Activated naive CD4-positive, alpha-beta T cell treated with Interleukin-2 at 50 U/mL for 16 hours (primary cell): ENCODE measurements around the gene MALAT1.
A peak's percentile ranks its signal among the peaks of the same experiment; 100 is the strongest.
"Not testable (repeated sequence)": the region's sequence is repeated elsewhere in the genome, so short reads cannot be mapped to it uniquely, and the experiment has no call there.

Source experiments
- DNase-seq: peaks from one replicate; pipeline ENCODE4 v3.0.0-alpha.2; 2020

The MALAT1 gene

GRCh38 chr11:65499713-65500386 is 1.0 kb downstream of the MALAT1 start:
- DNase-seq: no peak

DNA sequence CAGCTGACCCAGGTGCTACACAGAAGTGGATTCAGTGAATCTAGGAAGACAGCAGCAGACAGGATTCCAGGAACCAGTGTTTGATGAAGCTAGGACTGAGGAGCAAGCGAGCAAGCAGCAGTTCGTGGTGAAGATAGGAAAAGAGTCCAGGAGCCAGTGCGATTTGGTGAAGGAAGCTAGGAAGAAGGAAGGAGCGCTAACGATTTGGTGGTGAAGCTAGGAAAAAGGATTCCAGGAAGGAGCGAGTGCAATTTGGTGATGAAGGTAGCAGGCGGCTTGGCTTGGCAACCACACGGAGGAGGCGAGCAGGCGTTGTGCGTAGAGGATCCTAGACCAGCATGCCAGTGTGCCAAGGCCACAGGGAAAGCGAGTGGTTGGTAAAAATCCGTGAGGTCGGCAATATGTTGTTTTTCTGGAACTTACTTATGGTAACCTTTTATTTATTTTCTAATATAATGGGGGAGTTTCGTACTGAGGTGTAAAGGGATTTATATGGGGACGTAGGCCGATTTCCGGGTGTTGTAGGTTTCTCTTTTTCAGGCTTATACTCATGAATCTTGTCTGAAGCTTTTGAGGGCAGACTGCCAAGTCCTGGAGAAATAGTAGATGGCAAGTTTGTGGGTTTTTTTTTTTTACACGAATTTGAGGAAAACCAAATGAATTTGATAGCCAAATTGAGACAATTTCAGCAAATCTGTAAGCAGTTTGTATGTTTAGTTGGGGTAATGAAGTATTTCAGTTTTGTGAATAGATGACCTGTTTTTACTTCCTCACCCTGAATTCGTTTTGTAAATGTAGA is 1.7 kb downstream of the MALAT1 start:
- DNase-seq: peak; percentile 55

DNA sequence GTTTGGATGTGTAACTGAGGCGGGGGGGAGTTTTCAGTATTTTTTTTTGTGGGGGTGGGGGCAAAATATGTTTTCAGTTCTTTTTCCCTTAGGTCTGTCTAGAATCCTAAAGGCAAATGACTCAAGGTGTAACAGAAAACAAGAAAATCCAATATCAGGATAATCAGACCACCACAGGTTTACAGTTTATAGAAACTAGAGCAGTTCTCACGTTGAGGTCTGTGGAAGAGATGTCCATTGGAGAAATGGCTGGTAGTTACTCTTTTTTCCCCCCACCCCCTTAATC is 2.3 kb downstream of the MALAT1 start:
- no peak for DNase-seq

GRCh38 chr11:65501472-65502273 is 2.8 kb downstream of the MALAT1 start:
- no peak for DNase-seq

DNA sequence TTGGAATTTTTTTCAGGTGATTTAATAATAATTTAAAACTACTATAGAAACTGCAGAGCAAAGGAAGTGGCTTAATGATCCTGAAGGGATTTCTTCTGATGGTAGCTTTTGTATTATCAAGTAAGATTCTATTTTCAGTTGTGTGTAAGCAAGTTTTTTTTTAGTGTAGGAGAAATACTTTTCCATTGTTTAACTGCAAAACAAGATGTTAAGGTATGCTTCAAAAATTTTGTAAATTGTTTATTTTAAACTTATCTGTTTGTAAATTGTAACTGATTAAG is 3.4 kb downstream of the MALAT1 start:
- DNase-seq: no peak

DNA sequence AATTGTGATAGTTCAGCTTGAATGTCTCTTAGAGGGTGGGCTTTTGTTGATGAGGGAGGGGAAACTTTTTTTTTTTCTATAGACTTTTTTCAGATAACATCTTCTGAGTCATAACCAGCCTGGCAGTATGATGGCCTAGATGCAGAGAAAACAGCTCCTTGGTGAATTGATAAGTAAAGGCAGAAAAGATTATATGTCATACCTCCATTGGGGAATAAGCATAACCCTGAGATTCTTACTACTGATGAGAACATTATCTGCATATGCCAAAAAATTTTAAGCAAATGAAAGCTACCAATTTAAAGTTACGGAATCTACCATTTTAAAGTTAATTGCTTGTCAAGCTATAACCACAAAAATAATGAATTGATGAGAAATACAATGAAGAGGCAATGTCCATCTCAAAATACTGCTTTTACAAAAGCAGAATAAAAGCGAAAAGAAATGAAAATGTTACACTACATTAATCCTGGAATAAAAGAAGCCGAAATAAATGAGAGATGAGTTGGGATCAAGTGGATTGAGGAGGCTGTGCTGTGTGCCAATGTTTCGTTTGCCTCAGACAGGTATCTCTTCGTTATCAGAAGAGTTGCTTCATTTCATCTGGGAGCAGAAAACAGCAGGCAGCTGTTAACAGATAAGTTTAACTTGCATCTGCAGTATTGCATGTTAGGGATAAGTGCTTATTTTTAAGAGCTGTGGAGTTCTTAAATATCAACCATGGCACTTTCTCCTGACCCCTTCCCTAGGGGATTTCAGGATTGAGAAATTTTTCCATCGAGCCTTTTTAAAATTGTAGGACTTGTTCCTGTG is 3.9 kb downstream of the MALAT1 start:
- no peak for DNase-seq

DNA sequence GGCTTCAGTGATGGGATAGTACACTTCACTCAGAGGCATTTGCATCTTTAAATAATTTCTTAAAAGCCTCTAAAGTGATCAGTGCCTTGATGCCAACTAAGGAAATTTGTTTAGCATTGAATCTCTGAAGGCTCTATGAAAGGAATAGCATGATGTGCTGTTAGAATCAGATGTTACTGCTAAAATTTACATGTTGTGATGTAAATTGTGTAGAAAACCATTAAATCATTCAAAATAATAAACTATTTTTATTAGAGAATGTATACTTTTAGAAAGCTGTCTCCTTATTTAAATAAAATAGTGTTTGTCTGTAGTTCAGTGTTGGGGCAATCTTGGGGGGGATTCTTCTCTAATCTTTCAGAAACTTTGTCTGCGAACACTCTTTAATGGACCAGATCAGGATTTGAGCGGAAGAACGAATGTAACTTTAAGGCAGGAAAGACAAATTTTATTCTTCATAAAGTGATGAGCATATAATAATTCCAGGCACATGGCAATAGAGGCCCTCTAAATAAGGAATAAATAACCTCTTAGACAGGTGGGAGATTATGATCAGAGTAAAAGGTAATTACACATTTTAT is 4.6 kb downstream of the MALAT1 start:
- DNase-seq: no peak

DNA sequence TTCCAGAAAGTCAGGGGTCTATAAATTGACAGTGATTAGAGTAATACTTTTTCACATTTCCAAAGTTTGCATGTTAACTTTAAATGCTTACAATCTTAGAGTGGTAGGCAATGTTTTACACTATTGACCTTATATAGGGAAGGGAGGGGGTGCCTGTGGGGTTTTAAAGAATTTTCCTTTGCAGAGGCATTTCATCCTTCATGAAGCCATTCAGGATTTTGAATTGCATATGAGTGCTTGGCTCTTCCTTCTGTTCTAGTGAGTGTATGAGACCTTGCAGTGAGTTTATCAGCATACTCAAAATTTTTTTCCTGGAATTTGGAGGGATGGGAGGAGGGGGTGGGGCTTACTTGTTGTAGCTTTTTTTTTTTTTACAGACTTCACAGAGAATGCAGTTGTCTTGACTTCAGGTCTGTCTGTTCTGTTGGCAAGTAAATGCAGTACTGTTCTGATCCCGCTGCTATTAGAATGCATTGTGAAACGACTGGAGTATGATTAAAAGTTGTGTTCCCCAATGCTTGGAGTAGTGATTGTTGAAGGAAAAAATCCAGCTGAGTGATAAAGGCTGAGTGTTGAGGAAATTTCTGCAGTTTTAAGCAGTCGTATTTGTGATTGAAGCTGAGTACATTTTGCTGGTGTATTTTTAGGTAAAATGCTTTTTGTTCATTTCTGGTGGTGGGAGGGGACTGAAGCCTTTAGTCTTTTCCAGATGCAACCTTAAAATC is 5.3 kb downstream of the MALAT1 start:
- no peak for DNase-seq

- no peak for DNase-seq
These were observed 6.0 kb downstream of the MALAT1 start for GRCh38 chr11:65504674-65505465.

- no peak for DNase-seq
These were observed 6.8 kb downstream of the MALAT1 start for GRCh38 chr11:65505466-65506289.

DNA sequence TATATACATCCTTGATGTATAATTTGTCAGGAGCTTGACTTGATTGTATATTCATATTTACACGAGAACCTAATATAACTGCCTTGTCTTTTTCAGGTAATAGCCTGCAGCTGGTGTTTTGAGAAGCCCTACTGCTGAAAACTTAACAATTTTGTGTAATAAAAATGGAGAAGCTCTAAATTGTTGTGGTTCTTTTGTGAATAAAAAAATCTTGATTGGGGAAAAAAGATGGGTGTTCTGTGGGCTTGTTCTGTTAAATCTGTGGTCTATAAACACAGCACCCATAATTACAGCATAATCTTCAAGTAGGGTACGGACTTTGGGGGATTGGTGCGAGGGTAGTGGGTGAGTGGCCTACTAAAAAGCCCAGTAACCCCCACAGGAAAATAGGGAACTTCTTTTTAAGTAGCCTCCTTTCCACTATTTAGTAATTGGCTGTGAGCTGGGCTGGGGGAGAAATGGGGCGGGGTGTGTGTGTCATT is 7.5 kb downstream of the MALAT1 start:
- DNase-seq: no peak

DNA sequence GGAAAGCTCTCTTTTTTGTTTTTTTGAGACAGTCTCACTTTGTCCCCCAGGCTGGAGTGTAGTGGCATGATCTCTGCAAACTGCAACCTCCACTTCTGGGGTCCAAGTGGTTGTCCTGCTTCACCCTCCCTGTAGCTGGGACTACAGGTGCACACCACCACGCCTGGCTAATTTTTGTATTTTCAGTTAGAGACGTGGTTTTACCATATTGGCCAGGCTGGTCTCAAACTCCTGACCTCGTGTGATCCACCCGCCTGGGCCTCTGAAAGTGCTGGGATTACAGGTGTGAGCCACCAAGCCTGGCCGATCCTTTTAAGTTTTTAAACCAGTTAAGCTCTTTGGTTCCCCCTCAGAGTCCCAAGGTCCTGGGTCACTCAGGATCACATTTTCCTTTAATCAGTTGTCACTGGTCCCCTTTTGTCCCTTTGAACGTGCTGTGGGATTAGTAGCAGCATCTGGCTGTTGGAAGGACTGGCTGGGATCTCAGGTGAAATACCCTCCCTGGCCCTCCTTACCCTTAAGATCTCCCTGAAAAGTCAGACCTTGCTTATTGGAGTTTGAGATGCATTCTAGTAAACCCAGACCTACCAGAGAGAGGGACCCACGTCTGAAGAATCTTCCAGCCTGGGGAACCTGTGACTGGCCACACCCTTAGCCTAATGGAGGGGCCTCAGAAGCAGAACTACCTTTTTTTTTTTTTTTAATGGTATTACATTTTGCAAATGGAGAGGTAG is 8.1 kb downstream of the MALAT1 start:
- peak; percentile 41 for DNase-seq

DNA sequence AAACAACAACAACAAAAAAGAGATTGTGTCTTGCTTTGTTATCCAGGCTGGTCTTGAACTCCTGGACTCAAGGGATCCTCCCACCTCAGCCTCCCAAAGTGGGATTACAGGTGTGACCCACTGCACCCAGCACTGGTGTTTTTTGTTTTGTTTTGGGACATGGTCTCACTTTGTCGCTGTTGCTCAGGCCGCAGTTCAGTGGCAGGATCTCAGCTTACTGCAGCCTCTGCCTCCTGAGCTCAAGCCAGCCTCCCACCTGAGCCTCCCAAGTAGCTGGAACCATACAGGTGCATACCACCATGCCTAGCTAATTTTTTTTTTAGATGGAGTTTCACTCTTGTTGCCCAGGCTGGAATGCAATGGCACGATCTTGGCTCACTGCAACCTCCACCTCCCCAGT is 13.5 kb downstream of the MALAT1 start:
- not testable (repeated sequence) for DNase-seq

- no peak for DNase-seq
These were observed 17.5 kb downstream of the MALAT1 start for GRCh38 chr11:65516135-65516968.

DNA sequence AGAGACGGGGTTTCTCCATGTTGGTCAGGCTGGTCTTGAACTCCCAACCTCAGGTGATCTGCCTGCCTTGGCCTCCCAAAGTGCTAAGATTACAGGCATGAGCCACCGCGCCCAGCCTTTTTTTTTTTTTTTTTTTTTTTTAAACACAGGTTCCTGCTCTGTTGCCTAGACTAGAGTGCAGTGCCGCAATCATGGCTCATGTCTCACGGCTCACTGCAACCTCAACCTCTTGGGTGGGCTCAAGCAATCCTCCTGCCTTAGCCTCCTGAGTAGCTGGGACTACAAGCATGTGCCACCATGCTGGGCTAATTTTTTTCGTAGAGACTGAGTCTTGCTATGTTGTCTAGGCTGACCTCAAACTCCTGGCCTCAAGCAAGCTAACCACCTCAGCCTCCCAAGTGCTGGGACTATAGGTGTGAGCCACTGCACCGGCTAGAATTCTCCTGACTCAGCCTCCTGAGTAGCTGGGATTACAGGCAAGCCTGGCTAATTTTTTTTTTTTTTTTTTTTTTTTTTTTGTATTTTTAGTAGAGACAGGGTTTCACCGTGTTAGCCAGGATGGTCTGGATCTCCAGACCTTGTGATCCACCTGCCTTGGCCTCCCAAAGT is 20.2 kb downstream of the MALAT1 start:
- DNase-seq: not testable (repeated sequence)

- DNase-seq: not testable (repeated sequence)
These were observed 23.1 kb downstream of the MALAT1 start for GRCh38 chr11:65521777-65522521.
